Effector memory CD4-positive, alpha-beta T cell (primary cell): ENCODE data around the gene PFN1.
"Not testable (repeated sequence)": the region's sequence is repeated elsewhere in the genome, so short reads cannot be mapped to it uniquely, and the experiment has no call there.

Experiments
- DNase-seq, 3 donors: peaks; one replicate each; pipeline ENCODE4 v3.0.0-alpha.2; 2020
- H3K27ac ChIP-seq: 2 replicates; pipeline ENCODE4 v1.7.0; 2013; ENCODE audit warnings: mild to moderate bottlenecking, low read length, moderate library complexity; ENCODE audit not compliant: insufficient read depth, poor library complexity, severe bottlenecking
- H3K27me3 ChIP-seq: replicated peaks from 2 replicates; pipeline ENCODE4 v1.7.0; 2013; ENCODE audit warnings: mild to moderate bottlenecking, low read length; ENCODE audit not compliant: insufficient read depth, control insufficient read depth, poor library complexity, severe bottlenecking
- H3K36me3 ChIP-seq: 2 replicates; pipeline ENCODE4 v1.7.0; 2013; ENCODE audit warnings: mild to moderate bottlenecking, low read length, moderate library complexity; ENCODE audit not compliant: control insufficient read depth, insufficient read depth
- H3K4me1 ChIP-seq: 2 replicates; pipeline ENCODE4 v1.7.0; 2013; ENCODE audit warnings: low read length, mild to moderate bottlenecking; ENCODE audit not compliant: control insufficient read depth, insufficient read depth, poor library complexity, severe bottlenecking
- H3K4me3 ChIP-seq: 2 replicates; pipeline ENCODE4 v1.7.0; 2013; ENCODE audit warnings: low read length, low read depth, mild to moderate bottlenecking; ENCODE audit not compliant: insufficient read depth, poor library complexity, severe bottlenecking
- H3K9me3 ChIP-seq: 2 replicates; pipeline ENCODE4 v1.7.0; 2013; ENCODE audit warnings: mild to moderate bottlenecking, low read length, moderate library complexity; ENCODE audit not compliant: control insufficient read depth

The PFN1 gene

GRCh38 chr17:4928881-4929280 lies 19.4 kb downstream of the PFN1 start:
- DNase-seq = no peak
- no peak overlapping the region for H3K27ac ChIP-seq
- H3K4me3 ChIP-seq = no peak overlapping the region
- H3K36me3 ChIP-seq = no peaks in the 10 kb centered on the region
- no peaks in the 10 kb centered on the region for H3K27me3 ChIP-seq
- H3K9me3 ChIP-seq = no peaks in the 10 kb centered on the region
- H3K4me1 ChIP-seq = peaks cover 3% of the 10 kb centered on the region

DNA sequence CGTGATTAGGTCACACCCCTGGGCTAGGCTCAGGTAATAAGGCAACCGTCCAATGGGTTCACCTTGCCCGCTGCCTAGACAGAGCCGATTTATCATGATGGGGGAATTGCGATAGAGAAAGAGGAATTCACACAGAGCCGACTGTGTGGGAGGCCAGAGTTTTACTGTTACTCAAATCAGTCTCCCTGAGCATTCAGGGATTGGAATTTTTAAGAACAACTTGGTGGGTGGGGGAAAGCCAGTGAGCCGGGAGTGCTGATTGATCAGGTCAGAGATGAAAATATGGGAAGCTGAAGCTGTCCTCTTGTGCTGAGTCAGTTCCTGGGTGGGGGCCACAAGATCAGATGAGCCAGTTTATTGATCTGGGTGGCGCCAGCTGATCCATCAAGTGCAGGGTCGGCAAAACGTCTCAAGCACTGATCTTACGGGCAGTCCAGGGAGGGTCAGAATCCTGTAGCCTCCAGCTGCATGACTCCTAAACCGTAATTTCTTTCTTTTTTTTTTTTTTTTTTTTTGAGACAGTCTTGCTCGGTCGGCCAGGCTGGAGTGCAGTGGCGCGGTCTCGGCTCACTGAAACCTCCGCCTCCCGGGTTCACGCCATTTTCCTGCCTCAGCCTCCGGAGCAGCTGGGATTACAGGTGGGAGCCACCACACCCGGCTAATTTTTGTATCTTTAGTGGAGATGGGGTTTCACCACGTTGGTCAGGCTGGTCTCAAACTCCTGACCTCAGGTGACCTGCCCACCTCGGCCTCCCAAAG lies 21.6 kb downstream of the PFN1 start:
- not testable (repeated sequence) for H3K4me3 ChIP-seq, DNase-seq, H3K4me1 ChIP-seq, H3K9me3 ChIP-seq, H3K27me3 ChIP-seq, H3K27ac ChIP-seq, H3K36me3 ChIP-seq

GRCh38 chr17:4921320-4921719 lies 27.0 kb downstream of the PFN1 start:
- H3K27ac ChIP-seq = no peak overlapping the region
- no peak for DNase-seq
- no peaks in the 10 kb centered on the region for H3K9me3 ChIP-seq
- no peaks in the 10 kb centered on the region for H3K4me1 ChIP-seq
- no peaks in the 10 kb centered on the region for H3K36me3 ChIP-seq
- no peaks in the 10 kb centered on the region for H3K27me3 ChIP-seq
- no peak overlapping the region for H3K4me3 ChIP-seq

GRCh38 chr17:4920351-4921048 lies 27.8 kb downstream of the PFN1 start:
- no peak overlapping the region for H3K4me3 ChIP-seq
- H3K4me1 ChIP-seq = no peaks in the 10 kb centered on the region
- no peaks in the 10 kb centered on the region for H3K27me3 ChIP-seq
- DNase-seq = no peak
- H3K36me3 ChIP-seq = no peaks in the 10 kb centered on the region
- no peaks in the 10 kb centered on the region for H3K9me3 ChIP-seq
- H3K27ac ChIP-seq = no peak overlapping the region

GRCh38 chr17:4919511-4920047 lies 28.8 kb downstream of the PFN1 start:
- no peaks in the 10 kb centered on the region for H3K36me3 ChIP-seq
- H3K4me1 ChIP-seq = no peaks in the 10 kb centered on the region
- no peak overlapping the region for H3K27ac ChIP-seq
- no peak overlapping the region for H3K4me3 ChIP-seq
- no peaks in the 10 kb centered on the region for H3K27me3 ChIP-seq
- DNase-seq = no peak
- no peaks in the 10 kb centered on the region for H3K9me3 ChIP-seq

- H3K27ac ChIP-seq, H3K27me3 ChIP-seq, H3K4me3 ChIP-seq, DNase-seq, H3K4me1 ChIP-seq, H3K36me3 ChIP-seq, H3K9me3 ChIP-seq: not testable (repeated sequence)
These were observed 33.8 kb downstream of the PFN1 start for GRCh38 chr17:4914551-4914950.

DNA sequence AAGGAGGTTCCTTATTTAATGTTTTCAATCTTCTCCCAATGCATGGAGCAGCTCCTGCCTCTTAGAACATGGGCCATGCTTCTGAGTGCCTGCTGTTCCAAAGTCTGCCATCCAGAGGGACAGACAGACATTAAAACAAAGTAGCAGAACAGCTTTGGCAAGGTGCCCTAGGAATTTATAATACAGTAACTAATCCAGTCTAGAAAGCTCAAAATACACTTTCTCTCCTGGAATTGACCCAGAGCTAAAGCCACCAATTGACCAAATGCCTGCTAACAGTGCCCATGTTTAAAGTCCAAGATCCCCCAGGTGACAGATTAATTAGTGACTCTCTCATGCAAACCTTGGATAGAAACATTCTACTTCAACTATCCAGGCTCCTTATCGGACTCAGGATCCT lies 34.3 kb downstream of the PFN1 start:
- Histone ChIP-seq H3K27ac (no peak overlapping the region), H3K4me1 (peaks cover 4% of the 10 kb centered on the region), H3K4me3 (no peak overlapping the region), H3K36me3 (no peaks in the 10 kb centered on the region), H3K27me3 (no peaks in the 10 kb centered on the region), H3K9me3 (no peaks in the 10 kb centered on the region)
- DNase-seq = no peak

DNA sequence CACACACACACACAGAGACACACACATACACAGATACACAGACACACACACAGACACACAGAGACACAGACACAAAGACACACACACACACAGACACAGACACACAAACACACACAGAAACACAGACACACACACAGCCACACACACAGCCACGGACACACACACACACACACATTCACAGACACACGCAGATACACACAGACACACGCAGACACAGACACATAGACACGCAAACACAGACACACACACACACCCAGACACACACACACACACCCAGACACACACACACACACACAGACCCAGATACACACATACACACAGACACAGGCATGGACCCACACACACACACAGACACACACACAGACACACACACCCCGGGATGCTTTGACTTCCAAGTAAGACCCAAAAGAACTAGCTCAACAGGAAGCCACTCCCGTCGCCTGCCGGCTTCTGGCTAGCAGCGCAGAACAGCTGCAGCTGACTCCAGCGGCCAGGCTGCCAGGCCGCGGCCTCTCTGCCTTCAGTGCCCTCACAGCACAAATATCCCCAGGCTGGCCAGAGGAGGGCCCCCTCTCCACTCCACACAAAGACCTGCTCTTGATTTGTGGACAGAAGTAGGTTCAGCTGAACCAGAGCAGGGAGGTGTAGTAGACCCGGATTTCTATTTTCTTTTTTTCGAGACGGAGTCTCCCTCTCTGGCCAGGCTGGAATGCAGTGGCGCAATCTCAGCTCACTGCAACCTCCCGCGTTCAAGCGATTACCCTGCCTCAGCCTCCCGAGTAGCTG lies 39.4 kb downstream of the PFN1 start:
- DNase-seq = peak; percentile 48 to 52 (median 49)
- peaks cover 12% of the 10 kb centered on the region for H3K4me1 ChIP-seq
- H3K27ac ChIP-seq = no peak overlapping the region
- H3K27me3 ChIP-seq = no peaks in the 10 kb centered on the region
- H3K4me3 ChIP-seq = no peak overlapping the region
- H3K9me3 ChIP-seq = no peaks in the 10 kb centered on the region
- H3K36me3 ChIP-seq = no peaks in the 10 kb centered on the region

GRCh38 chr17:4908301-4908700 lies 40.0 kb downstream of the PFN1 start:
- DNase-seq = no peak
- Histone ChIP-seq H3K36me3 (no peaks in the 10 kb centered on the region), H3K4me1 (peaks cover 12% of the 10 kb centered on the region), H3K9me3 (no peaks in the 10 kb centered on the region), H3K4me3 (no peak overlapping the region), H3K27me3 (no peaks in the 10 kb centered on the region), H3K27ac (no peak overlapping the region)

GRCh38 chr17:4906642-4907041 lies 41.7 kb downstream of the PFN1 start:
- peaks cover 20% of the 10 kb centered on the region for H3K4me1 ChIP-seq
- H3K36me3 ChIP-seq, DNase-seq, H3K4me3 ChIP-seq, H3K27me3 ChIP-seq, H3K27ac ChIP-seq, H3K9me3 ChIP-seq: not testable (repeated sequence)
